ENCODE results near the gene SPRN. TPM values are rescaled to one million over a fixed set of nuclear protein-coding genes. Genes with fewer than 3 reads are reported as not detected.

SPRN gene
- total RNA-seq, 1 experiment from 2014 or later, result 0.59 TPM

GRCh38 chr10:133379801-133380666 lies 44.4 kb downstream of the SPRN start:
- Mint-ChIP-seq H3K27ac (no peak overlapping the region), H3K27me3 (ENCODE audit: low read depth) (peaks cover 57% of the 10 kb centered on the region), H3K36me3 (no peaks in the 10 kb centered on the region), H3K4me1 (no peaks in the 10 kb centered on the region), H3K9me3 (no peaks in the 10 kb centered on the region), H3K4me3 (peak overlapping the region; percentile 60)
- ATAC-seq (no peak), DNase-seq (ENCODE audit: low spot score) (no peak)
- ChIA-PET POLR2A (interaction anchor here (2.8 kb wide), 1 partner anchor 22 kb away, joined by 9 read pairs; the partner anchor contains the start of gene FUOM), CTCF (interaction anchor here (0.6 to 1.2 kb wide), 2 partner anchors 50 to 249 kb away, joined by 4 read pairs; no protein-coding TSS in a partner anchor)
- TF ChIP-seq KAT7 (CRISPR knock-in tag; IDR thresholded peaks at IDR 0.05; ENCODE audit: borderline replicate concordance) (0 out of 2 replicates have a peak, but pooled peaks have one; percentile 27), ZNF138 (CRISPR knock-in tag; conservative IDR thresholded peaks at IDR 0.05) (no peak)

GRCh38 chr10:133379152-133379800 lies 45.1 kb downstream of the SPRN start, which contains the start of gene PAOX:
PAOX (plus strand) TSS chr10:133379262; CDS start chr10:133379317, 55 bp downstream.
- TF ChIP-seq OVOL2 (CRISPR knock-in tag; IDR thresholded peaks at IDR 0.05; ENCODE audit: borderline replicate concordance) (no peak), RELA (CRISPR knock-in tag; IDR thresholded peaks at IDR 0.05; ENCODE audit: borderline replicate concordance) (peak; percentile 20; the same call in 1 of the 2 replicates), ZMAT4 (CRISPR knock-in tag; IDR thresholded peaks at IDR 0.05) (no peak), GRHL2 (CRISPR knock-in tag; IDR thresholded peaks at IDR 0.05; ENCODE audit: insufficient replicate concordance, severe bottlenecking) (no peak), ZNF512 (CRISPR knock-in tag; IDR thresholded peaks at IDR 0.05; ENCODE audit: borderline replicate concordance) (no peak)
- ATAC-seq (peak; percentile 76), DNase-seq (ENCODE audit: low spot score) (peak; percentile 70)
- no peaks in the 10 kb centered on the region for H3K9me3 Mint-ChIP-seq
- no peaks in the 10 kb centered on the region for H3K4me1 Mint-ChIP-seq
- H3K4me3 Mint-ChIP-seq, result peak within 1 kb of the TSS; percentile 72
- CTCF ChIA-PET, result interaction anchor here (1.2 to 1.8 kb wide), 4 partner anchors 28 to 71 kb away, joined by 3 to 6 read pairs (median 5); no protein-coding TSS in a partner anchor
- POLR2A ChIA-PET, result interaction anchor here (2.8 kb wide), 1 partner anchor 21 kb away, joined by 9 read pairs; the partner anchor contains the start of gene FUOM
- peaks cover 64% of the 10 kb centered on the region for H3K27me3 Mint-ChIP-seq (ENCODE audit: low read depth)
- H3K36me3 Mint-ChIP-seq, result no peaks in the 10 kb centered on the region
- H3K27ac Mint-ChIP-seq, result no peak within 1 kb of the TSS

- ChIA-PET POLR2A (interaction anchor here (2.8 kb wide), 1 partner anchor 21 kb away, joined by 9 read pairs; the partner anchor contains the start of gene FUOM), CTCF (interaction anchor here (1.3 to 1.8 kb wide), 4 partner anchors 27 to 70 kb away, joined by 3 to 6 read pairs (median 4); no protein-coding TSS in a partner anchor)
- Mint-ChIP-seq H3K9me3 (no peaks in the 10 kb centered on the region), H3K4me3 (peak overlapping the region; percentile 72), H3K36me3 (no peaks in the 10 kb centered on the region), H3K4me1 (no peaks in the 10 kb centered on the region), H3K27me3 (ENCODE audit: low read depth) (peaks cover 70% of the 10 kb centered on the region), H3K27ac (no peak overlapping the region)
- DNase-seq (ENCODE audit: low spot score) (peak; percentile 57), ATAC-seq (peak; percentile 24)
- TF ChIP-seq OVOL2 (CRISPR knock-in tag; IDR thresholded peaks at IDR 0.05; ENCODE audit: borderline replicate concordance) (no peak), SP1 (CRISPR knock-in tag; conservative IDR thresholded peaks at IDR 0.05) (peak; percentile 50; the same call in 1 of the 2 replicates), GABPB1 (CRISPR knock-in tag; IDR thresholded peaks at IDR 0.05) (peak; percentile 50; the same call in 1 of the 2 replicates), ZNF281 (CRISPR knock-in tag; IDR thresholded peaks at IDR 0.05) (no peak), ZNF219 (CRISPR knock-in tag; IDR thresholded peaks at IDR 0.05; ENCODE audit: borderline replicate concordance) (no peak), CTCF (IDR thresholded peaks at IDR 0.05) (no peak), ARID4B (CRISPR knock-in tag; IDR thresholded peaks at IDR 0.05; ENCODE audit: borderline replicate concordance) (0 out of 2 replicates have a peak, but pooled peaks have one; percentile 39)
Observed at GRCh38 chr10:133378251-133379096, 46.0 kb downstream of the SPRN start.

All from WTC11 (cell line).